GM10266 (cell line): Measurements from ENCODE around the gene SESTD1.

Experiments
- DNase-seq: peaks from one replicate; pipeline ENCODE4 v3.0.0; 2012; ENCODE audit errors: extremely low spot score
- TF ChIP-seq, protein P1 (sequence below): IDR thresholded peaks from 2 replicates; pipeline ENCODE4 v1.5.1; 2012; ENCODE audit warnings: mild to moderate bottlenecking, low read depth; ENCODE audit not compliant: control insufficient read depth, insufficient read depth; ENCODE audit errors: missing control alignments

The SESTD1 gene

DNA sequence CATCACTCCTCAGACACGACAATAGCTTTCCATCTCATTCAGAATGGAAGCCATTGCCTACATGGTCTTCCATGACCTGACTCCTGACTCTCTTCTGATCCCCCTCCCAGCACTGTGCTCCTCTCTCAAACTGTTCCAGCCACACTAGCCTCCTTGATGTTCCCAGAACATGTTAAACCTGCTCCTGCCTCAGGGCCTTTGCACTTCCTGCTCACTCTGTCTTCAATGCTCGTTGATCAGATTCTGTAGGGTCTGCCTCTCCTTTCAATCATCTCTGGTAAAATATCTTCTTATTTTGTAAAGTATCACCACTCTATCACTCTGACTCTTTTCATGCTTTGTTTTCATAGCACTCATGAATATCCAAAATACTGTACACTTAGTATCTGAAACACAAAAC, 84.9 kb downstream of the SESTD1 start:
- no peak for DNase-seq
- TF ChIP-seq, protein P1, sequence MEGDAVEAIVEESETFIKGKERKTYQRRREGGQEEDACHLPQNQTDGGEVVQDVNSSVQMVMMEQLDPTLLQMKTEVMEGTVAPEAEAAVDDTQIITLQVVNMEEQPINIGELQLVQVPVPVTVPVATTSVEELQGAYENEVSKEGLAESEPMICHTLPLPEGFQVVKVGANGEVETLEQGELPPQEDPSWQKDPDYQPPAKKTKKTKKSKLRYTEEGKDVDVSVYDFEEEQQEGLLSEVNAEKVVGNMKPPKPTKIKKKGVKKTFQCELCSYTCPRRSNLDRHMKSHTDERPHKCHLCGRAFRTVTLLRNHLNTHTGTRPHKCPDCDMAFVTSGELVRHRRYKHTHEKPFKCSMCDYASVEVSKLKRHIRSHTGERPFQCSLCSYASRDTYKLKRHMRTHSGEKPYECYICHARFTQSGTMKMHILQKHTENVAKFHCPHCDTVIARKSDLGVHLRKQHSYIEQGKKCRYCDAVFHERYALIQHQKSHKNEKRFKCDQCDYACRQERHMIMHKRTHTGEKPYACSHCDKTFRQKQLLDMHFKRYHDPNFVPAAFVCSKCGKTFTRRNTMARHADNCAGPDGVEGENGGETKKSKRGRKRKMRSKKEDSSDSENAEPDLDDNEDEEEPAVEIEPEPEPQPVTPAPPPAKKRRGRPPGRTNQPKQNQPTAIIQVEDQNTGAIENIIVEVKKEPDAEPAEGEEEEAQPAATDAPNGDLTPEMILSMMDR = no peak

DNA sequence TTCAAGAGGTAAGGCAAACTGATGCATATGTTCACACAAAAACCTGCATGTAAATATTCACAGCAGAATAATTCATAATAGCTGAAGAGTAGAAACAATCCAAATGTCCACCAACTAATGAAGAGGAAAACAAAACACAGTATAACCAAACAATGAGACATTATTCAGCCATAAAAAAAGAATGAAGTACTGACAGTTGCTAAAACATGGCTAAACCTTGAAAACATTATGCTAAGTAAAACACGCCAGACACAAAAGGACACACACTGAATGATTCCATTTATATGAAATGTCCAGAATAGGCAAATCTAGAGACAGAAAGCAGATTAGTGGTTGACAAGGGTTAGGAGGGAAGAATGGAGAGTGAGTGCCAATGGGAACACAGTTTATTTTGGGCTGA, 86.9 kb downstream of the SESTD1 start:
- TF ChIP-seq, protein P1 = no peak
- DNase-seq = no peak

DNA sequence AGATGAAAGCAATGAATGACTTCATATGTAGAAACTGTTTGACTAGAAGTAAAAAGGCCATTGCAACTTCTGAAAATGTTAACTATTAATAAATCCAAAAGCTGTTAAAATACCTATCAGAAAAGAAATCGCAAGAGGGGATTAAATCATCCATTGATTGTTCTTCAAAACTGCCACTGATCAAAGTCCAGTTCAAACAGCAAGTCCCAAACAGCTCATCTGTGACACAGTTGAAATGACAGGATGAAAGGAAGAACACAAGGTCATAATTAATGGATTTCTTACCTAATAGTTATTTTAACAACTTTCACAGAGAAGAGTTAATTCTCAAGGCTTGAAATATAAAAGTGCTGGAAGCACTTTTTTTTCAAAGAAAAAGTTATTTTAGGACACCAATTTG, 90.4 kb downstream of the SESTD1 start:
- TF ChIP-seq, protein P1 = no peak
- no peak for DNase-seq

DNA sequence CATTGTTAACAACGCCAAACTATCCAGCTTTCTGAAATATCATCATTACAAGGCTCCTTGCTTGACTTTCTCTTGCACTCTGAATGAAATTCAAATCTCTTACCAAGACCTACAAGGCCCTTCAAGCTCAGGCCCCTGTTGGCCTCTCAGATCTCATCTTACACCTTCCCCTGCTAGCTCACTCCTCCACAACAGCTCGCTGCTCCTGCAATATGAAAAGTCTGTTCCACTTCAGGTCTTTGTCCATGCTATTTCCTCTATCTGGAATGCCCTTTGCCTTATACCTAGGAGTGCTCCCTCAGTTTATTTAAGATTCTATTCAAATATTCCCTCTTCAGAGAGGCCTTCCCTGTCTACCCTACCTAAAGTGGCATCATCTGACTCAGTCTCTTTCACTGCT, 91.7 kb downstream of the SESTD1 start:
- DNase-seq = no peak
- TF ChIP-seq, protein P1 = no peak

DNA sequence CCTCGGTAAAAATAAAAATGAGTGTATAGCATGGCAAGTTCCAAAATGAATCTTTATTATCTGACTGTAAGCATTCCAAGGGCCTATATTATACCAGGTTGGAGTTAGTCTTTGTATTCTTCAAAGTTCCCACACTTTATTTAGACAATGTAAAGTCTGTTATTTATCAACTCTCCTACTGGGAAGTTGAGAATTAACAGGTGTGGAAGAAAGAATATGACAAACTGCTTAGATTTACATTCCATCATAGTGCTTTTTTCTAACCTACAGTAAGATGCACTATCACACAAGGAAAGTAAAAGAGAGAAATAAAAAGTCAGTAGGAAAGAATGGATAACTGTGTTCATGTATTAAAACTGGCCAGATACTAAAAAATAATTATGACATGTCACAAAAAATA, 93.3 kb downstream of the SESTD1 start:
- TF ChIP-seq, protein P1 = no peak

DNA sequence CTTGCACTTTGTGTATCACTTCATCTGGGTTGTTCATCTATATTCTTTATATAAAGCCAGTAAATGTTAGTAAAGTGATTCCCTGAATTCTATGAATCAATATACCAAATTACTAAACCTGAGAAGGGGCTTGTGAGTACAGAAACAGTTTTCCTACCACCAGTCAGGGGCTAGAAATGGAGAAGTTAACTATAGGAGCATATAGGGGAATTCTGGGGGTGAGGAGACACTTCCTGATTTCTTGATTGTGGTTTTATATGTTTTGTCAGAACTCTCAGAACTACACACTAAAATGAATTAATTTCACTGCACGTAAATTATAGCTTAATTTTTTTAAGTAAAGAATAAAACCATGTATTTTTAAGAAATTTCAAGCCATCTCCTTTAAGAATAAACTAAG, 93.7 kb downstream of the SESTD1 start:
- no peak for DNase-seq
- TF ChIP-seq, protein P1 = no peak

More for the DNA sequence above, 93.3 kb downstream of the SESTD1 start:
- DNase-seq = no peak

DNA sequence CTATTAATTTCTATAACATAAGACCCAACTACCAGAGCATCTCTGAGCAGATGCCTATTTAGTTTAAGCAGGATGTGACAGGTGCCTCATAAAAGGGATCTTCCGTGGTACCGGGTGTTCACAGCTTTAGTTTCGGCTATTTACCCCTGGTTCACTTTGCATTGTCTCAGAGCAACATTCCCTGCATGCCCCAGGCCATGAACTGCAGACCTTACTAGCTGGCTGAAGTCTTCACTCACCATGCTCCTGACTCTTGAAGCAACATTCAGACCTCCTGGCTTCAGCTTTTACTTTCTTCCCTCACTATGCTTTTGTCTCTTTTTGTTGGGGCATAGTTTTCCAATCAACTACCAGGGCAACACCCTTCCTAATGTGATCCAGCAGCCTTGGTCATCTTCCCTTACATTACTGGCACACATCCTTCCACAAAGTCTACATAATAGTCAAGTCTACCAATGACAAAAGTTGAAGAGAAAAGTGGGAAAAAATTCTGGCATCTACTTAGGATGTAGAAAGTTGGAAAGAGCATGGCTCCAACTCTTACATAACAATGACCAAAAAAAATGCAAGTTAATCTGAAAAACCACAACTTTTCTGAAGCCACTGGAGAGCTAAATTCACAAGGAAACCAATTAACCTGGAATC, 99.2 kb downstream of the SESTD1 start:
- DNase-seq = no peak
- TF ChIP-seq, protein P1 = no peak
